Endothelial cell of umbilical vein (primary cell): ENCODE results near the gene FBXO9. TPM values are rescaled to one million over a fixed set of nuclear protein-coding genes. Genes with fewer than 3 reads are reported as not detected.

Source experiments
- BruUV-seq: library from RNA; stranded (reverse); fragments of 400-500 nt; replicated peaks from 2 replicates; lab custom pipeline; 2021; lab: Mats Ljungman, UMichigan
- CTCF ChIA-PET: fragments of 300-600, 350-600 bp; sonication (Branson Sonifier 250); formaldehyde crosslinking; loops from one replicate; lab custom pipeline; 2021; ENCODE audit warnings: antibody characterized with exemption, inconsistent platforms; lab: Charles Lee
- POLR2A ChIA-PET: fragments of 300-600, 350-600 bp; sonication (Branson Sonifier 250); formaldehyde crosslinking; loops from one replicate; lab custom pipeline; 2021; ENCODE audit warnings: antibody characterized with exemption, inconsistent platforms; lab: Charles Lee
- DNase-seq: peaks from one replicate; pipeline ENCODE4 v3.0.0-alpha.2; 2011; ENCODE audit warnings: low read depth, low spot score
- FAIRE-seq: peaks from 2 replicates; lab custom pipeline; 2011; peaks lifted over from hg19 to GRCh38; lab: Jason Lieb, UNC
- H2AFZ ChIP-seq: 2 replicates; pipeline ENCODE4 v1.6.0; 2012; ENCODE audit warnings: low read depth, low read length, control low read depth, inconsistent platforms
- H3K27ac ChIP-seq: 2 replicates; pipeline ENCODE4 v1.5.1; 2011; ENCODE audit warnings: low read depth, mild to moderate bottlenecking, control low read depth, low read length, moderate library complexity; ENCODE audit not compliant: insufficient read depth
- H3K27me3 ChIP-seq, 2 experiments: 2 replicates each; pipeline versions ENCODE4 v1.6.0 to v1.6.1; 2011; ENCODE audit warnings: low read length in 2 of 2, mixed read lengths in 1 of 2; ENCODE audit not compliant: control insufficient read depth in 2 of 2, insufficient read depth in 2 of 2
- H3K36me3 ChIP-seq, 2 experiments: 2 replicates in 1 of 2; 3 replicates in 1 of 2; pipeline ENCODE4 v1.5.1; 2011; ENCODE audit warnings: low read length in 2 of 2, mild to moderate bottlenecking in 1 of 2, moderate library complexity in 1 of 2; ENCODE audit not compliant: control insufficient read depth in 2 of 2, insufficient read depth in 2 of 2; ENCODE audit errors: extremely low read depth in 1 of 2
- H3K4me1 ChIP-seq: 3 replicates; pipeline ENCODE4 v1.5.1; 2011; ENCODE audit warnings: mild to moderate bottlenecking, low read length; ENCODE audit not compliant: control insufficient read depth, insufficient read depth; ENCODE audit errors: extremely low read depth
- H3K4me2 ChIP-seq: 2 replicates; pipeline ENCODE4 v1.6.1; 2011; ENCODE audit warnings: low read length, control low read depth, mixed read lengths; ENCODE audit not compliant: insufficient read depth
- H3K4me3 ChIP-seq, 3 experiments: fragments of 200-600 bp in 1 of 3; sonication (generic), shearing (Covaris generic) in 1 of 3; replicated peaks in 1 of 3; 2 replicates each; pipeline ENCODE4 v1.5.1; 2011 to 2016; ENCODE audit warnings: control low read depth in 3 of 3, low read length in 3 of 3, mild to moderate bottlenecking in 2 of 3, inconsistent platforms in 1 of 3, low read depth in 1 of 3, moderate library complexity in 1 of 3; ENCODE audit not compliant: insufficient read depth in 1 of 3
- H3K79me2 ChIP-seq: 2 replicates; pipeline ENCODE4 v1.6.0; 2012; ENCODE audit warnings: low read length, inconsistent platforms; ENCODE audit not compliant: control insufficient read depth, insufficient read depth
- H3K9ac ChIP-seq: replicated peaks from 2 replicates; pipeline ENCODE3; 2011; ENCODE audit warnings: low read length, control low read depth; ENCODE audit not compliant: insufficient read depth; ENCODE audit errors: extremely low read depth
- H3K9me1 ChIP-seq: replicated peaks from 3 replicates; pipeline ENCODE4 v1.6.0; 2011; ENCODE audit warnings: mild to moderate bottlenecking, low read length; ENCODE audit not compliant: control insufficient read depth, insufficient read depth; ENCODE audit errors: extremely low read depth
- H3K9me3 ChIP-seq: replicated peaks from 2 replicates; pipeline ENCODE4 v1.5.1; 2012; ENCODE audit warnings: low read length, inconsistent platforms; ENCODE audit not compliant: control insufficient read depth, insufficient read depth
- H4K20me1 ChIP-seq: replicated peaks from 2 replicates; pipeline ENCODE3; 2011; ENCODE audit warnings: mild to moderate bottlenecking, low read length; ENCODE audit not compliant: control insufficient read depth, insufficient read depth; ENCODE audit errors: extremely low read depth
- EZH2 ChIP-seq: IDR thresholded peaks from 2 replicates; pipeline ENCODE4 v1.6.1; 2012; ENCODE audit warnings: borderline replicate concordance, low read depth, mild to moderate bottlenecking, moderate library complexity, low read length, inconsistent platforms; ENCODE audit not compliant: severe bottlenecking
- FOS ChIP-seq: IDR thresholded peaks from 2 replicates; pipeline ENCODE4 v1.6.1; 2011; ENCODE audit warnings: mild to moderate bottlenecking, low read length, moderate library complexity, borderline replicate concordance; ENCODE audit not compliant: insufficient read depth
- GATA2 ChIP-seq: IDR thresholded peaks from 2 replicates; pipeline ENCODE4 v1.7.0; 2011; ENCODE audit warnings: low read depth, mild to moderate bottlenecking, moderate library complexity, mixed read lengths, low read length; ENCODE audit not compliant: insufficient read length, insufficient read depth
- JUN ChIP-seq: IDR thresholded peaks from 2 replicates; pipeline ENCODE4 v1.6.1; 2011; ENCODE audit warnings: borderline replicate concordance, low read depth; ENCODE audit not compliant: insufficient read length, insufficient read depth
- MAX ChIP-seq: IDR thresholded peaks from 2 replicates; pipeline ENCODE4 v1.6.1; 2011; ENCODE audit not compliant: insufficient read depth, insufficient read length
- MYC ChIP-seq: IDR thresholded peaks from one replicate; pipeline ENCODE4 v1.6.1; 2011; ENCODE audit warnings: mild to moderate bottlenecking, low read depth, low read length
- POLR2A ChIP-seq: IDR thresholded peaks from 2 replicates; pipeline ENCODE4 v1.6.1; 2012; ENCODE audit warnings: low read depth, mild to moderate bottlenecking, control low read depth, low read length
- POLR2AphosphoS5 ChIP-seq: IDR thresholded peaks from 2 replicates; pipeline ENCODE4 v1.6.1; 2012; ENCODE audit warnings: low read depth, mild to moderate bottlenecking, control low read depth, low read length, moderate library complexity; ENCODE audit not compliant: insufficient read depth
- dilution Hi-C: fragments of 300-500 bp; cut with MboI; formaldehyde crosslinking; loops from one replicate; pipeline ENCODE4 v1.15.0; 2019; ENCODE audit warnings: low sequenced_read_pairs; ENCODE audit not compliant: extremely low pct_ligation_motif_present
- intact Hi-C: fragments of 100-400 bp; cut with micrococcal nuclease; formaldehyde crosslinking; loops from one replicate; pipeline ENCODE4 v1.10.0; 2022
- polyA plus RNA-seq, 4 experiments: library from polyadenylated mRNA; depleted of rRNA in 3 of 4; stranded (reverse) in 3 of 4; unstranded in 1 of 4; fragments of >200 nt; gene quantifications; 2 replicates each; pipeline versions ENCODE4 v1.2.1 to v1.2.3, GENCODE V29; 2011 to 2012; ENCODE audit warnings: missing spikeins in 1 of 4
- total RNA-seq: library from RNA; stranded (reverse); gene quantifications from 2 replicates; pipeline ENCODE4 v1.2.3, GENCODE V29; 2021
- TF ChIP-seq, protein P1 (sequence below), 2 donors: IDR thresholded peaks; 1 replicate in 1 of 2; 2 replicates in 1 of 2; pipeline ENCODE4 v1.5.1; 2011; ENCODE audit warnings: low read length in 2 of 2, mild to moderate bottlenecking in 2 of 2, moderate library complexity in 2 of 2, control low read depth in 1 of 2, inconsistent platforms in 1 of 2, low read depth in 1 of 2; ENCODE audit not compliant: insufficient read depth in 1 of 2; ENCODE audit errors: extremely low read depth in 1 of 2

FBXO9 gene
- total and polyA plus RNA-seq, 2 donors (not counting 3 experiments of a cell fraction or from before 2014, with no cell fraction given), result 48.1 to 58.9 TPM

- H3K9me3 ChIP-seq, result no peaks in the 10 kb centered on the region
- ChIA-PET CTCF (no interaction called here), POLR2A (no interaction called here)
- H3K4me3 ChIP-seq, result no peak overlapping the region
- intact Hi-C loops, result no loop called here
- H3K27ac ChIP-seq, result no peak overlapping the region
- dilution Hi-C loops, result no loop called here
- no peaks in the 10 kb centered on the region for H4K20me1 ChIP-seq
- H3K4me1 ChIP-seq, result no peaks in the 10 kb centered on the region
- H3K9ac ChIP-seq, result no peak overlapping the region
- no TSS peak for BruUV-seq
- H3K36me3 ChIP-seq, result no peaks in the 10 kb centered on the region
- TF ChIP-seq MAX, result no peak
- TF ChIP-seq FOS, result no peak
- no peak for TF ChIP-seq EZH2
- no peak for TF ChIP-seq GATA2
- no peak for TF ChIP-seq JUN
- TF ChIP-seq POLR2AphosphoS5, result no peak
- TF ChIP-seq POLR2A, result no peak
- TF ChIP-seq MYC, result no peak
- TF ChIP-seq, protein P1, sequence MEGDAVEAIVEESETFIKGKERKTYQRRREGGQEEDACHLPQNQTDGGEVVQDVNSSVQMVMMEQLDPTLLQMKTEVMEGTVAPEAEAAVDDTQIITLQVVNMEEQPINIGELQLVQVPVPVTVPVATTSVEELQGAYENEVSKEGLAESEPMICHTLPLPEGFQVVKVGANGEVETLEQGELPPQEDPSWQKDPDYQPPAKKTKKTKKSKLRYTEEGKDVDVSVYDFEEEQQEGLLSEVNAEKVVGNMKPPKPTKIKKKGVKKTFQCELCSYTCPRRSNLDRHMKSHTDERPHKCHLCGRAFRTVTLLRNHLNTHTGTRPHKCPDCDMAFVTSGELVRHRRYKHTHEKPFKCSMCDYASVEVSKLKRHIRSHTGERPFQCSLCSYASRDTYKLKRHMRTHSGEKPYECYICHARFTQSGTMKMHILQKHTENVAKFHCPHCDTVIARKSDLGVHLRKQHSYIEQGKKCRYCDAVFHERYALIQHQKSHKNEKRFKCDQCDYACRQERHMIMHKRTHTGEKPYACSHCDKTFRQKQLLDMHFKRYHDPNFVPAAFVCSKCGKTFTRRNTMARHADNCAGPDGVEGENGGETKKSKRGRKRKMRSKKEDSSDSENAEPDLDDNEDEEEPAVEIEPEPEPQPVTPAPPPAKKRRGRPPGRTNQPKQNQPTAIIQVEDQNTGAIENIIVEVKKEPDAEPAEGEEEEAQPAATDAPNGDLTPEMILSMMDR (IDR thresholded peaks at IDR 0.05; ENCODE audit: extremely low read depth in 1 of 2, insufficient read depth in 1 of 2, low read depth in 1 of 2, low read length in 2 of 2), result no peak
- no peaks in the 10 kb centered on the region for H3K9me1 ChIP-seq
- H2AFZ ChIP-seq, result no peak overlapping the region
- peaks cover 0 to 2% of the 10 kb centered on the region in 2 experiments for H3K27me3 ChIP-seq
- no peaks in the 10 kb centered on the region for H3K79me2 ChIP-seq
- no peak overlapping the region for H3K4me2 ChIP-seq
- FAIRE-seq (no peak), DNase-seq (no peak)
Measured at GRCh38 chr6:53124131-53124800, 59.1 kb downstream of the FBXO9 start.
